HG03571 (cell line): Measurements from ENCODE around the gene PAQR3.

ENCODE experiments used
- ATAC-seq: cut with Tn5 transposase; IDR thresholded peaks from one replicate; pipeline ENCODE4 v1.9.1; 2021; ENCODE audit not compliant: unreplicated experiment

PAQR3 gene, protein sequence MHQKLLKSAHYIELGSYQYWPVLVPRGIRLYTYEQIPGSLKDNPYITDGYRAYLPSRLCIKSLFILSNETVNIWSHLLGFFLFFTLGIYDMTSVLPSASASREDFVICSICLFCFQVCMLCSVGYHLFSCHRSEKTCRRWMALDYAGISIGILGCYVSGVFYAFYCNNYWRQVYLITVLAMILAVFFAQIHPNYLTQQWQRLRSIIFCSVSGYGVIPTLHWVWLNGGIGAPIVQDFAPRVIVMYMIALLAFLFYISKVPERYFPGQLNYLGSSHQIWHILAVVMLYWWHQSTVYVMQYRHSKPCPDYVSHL

DNA sequence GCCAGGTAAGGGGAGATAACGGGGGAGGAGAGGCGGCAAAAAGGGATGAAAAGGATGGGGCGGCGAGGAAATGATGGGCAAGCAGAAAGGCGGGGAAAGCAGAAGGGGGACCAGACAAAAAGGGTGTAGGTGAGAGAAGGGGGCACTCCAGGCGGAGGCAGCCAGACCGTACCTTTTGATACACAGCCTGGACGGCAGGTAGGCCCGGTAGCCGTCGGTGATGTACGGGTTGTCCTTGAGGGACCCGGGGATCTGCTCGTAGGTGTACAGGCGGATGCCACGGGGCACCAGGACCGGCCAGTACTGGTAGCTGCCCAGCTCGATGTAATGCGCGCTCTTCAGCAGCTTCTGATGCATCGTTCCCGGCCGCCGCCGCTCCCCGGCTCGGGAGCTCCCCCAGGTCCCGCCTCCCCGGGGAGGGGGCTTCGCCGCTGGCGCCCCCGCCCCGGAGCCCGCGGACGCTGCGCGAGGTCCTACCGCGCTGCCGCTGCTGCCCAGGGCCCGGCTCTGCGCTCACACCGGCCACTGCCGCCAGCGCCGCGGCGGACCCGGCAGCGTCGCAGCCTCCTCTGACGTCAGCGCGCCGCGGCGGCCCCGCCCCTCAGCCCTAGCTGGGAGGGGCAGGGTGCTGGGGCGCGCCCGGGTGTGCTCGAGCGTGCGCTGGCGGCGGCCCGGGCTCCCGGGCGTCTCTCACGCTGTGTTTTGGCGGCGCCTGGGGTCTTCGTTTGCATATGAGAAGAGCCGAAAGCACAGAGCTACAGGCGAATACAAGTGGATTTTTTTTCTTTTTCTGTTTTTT lies at the start of gene PAQR3:
Gene PAQR3, minus strand, starts transcription at position 571 of the 799 bp plus-strand sequence. Its CDS starts 214 bp downstream, at position 357.
- ATAC-seq: peak; percentile 98

DNA sequence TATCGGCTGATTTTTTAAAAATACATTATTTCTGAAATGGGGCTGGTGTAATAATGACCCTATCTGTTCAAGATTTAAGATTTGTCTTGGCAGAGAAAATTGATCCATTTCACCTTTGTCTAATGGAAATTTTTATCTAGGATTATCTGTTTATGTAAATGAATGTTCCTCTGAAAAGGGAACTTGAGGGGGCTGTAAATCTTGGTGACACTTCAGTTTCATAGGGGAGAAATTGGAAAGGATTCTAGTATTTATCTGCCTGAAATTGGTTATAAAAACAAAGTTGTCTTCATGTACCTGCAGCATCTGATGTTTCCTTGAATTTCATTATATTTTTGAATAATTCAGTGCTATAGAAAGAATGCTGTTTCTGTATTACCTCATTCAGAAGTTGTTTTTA lies 48.4 kb upstream of the PAQR3 start:
- no peak for ATAC-seq

DNA sequence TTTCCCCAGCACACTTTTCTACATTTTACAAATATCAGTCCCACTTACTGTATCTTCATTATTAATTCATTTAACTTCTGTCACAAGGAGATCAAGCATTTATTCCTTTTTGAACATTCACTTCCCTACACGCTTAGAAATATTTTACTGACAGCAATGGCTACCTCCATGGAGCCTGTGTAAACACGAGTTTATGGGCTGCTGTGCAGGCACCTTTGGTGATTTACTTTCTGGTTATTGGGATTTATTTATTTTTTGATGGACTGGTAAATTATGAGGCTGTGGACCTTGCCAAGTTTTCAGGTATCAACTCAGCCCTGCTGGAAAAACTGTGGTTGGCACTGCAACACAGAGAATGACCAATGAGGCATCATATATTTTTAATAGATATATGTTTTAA lies 45.4 kb upstream of the PAQR3 start:
- no peak for ATAC-seq

DNA sequence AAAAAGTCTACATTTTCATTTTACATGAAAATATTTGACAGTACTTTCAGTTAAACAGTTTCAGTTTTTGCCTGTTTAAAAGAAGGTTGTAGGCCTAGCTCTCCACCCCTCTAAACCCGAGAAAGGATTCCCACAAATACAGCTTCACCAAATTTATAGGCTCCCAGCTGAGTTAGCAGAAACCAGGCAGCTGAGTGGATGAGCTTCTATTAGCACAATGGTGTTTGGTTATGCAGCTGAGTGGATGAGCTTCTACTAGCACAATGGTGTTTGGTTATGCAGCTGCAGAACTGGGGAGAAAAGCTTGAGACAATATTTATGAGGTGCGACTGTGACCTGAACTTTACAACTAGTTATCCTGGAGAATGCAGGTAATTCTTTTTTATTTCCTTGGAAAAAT lies 36.6 kb upstream of the PAQR3 start:
- ATAC-seq: no peak

DNA sequence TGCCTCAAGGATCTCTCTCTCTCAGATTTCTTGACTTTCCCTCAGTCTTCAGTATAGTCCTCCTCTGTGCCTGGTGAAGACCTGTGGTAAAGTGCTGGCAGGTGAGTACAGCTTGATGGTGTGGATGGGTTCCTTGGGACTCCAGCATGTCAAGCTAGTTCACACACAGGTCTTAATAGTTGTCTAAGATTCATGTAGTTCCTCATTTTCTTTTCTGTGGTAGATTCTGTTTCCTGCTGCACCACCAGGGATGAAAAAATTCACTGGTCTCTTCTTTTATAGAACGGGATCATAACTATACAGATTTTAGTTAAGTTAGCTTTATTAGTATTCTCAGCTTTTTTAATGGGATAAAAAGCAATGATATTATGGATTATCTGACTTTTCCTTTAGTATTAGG lies 32.5 kb upstream of the PAQR3 start:
- no peak for ATAC-seq

DNA sequence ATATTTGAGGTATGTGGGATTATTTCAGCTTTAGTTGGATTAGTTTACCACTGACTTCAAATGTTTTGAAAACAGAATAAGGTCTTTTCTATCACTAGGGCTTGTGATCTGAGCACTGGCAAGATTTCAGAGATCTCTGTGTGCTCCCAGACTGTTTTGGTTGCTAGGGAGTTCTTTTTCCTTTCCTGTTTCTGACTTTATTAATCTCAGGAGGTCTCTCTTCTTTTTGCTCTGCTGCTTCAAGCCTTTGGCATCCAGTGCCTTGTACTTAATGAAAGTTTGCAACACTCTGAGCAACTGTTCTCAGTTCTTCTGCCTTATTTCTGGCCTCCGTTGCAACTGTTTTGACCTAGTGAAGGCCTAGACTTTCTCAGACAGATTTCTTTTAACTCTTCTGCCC lies 32.1 kb upstream of the PAQR3 start:
- ATAC-seq: no peak

DNA sequence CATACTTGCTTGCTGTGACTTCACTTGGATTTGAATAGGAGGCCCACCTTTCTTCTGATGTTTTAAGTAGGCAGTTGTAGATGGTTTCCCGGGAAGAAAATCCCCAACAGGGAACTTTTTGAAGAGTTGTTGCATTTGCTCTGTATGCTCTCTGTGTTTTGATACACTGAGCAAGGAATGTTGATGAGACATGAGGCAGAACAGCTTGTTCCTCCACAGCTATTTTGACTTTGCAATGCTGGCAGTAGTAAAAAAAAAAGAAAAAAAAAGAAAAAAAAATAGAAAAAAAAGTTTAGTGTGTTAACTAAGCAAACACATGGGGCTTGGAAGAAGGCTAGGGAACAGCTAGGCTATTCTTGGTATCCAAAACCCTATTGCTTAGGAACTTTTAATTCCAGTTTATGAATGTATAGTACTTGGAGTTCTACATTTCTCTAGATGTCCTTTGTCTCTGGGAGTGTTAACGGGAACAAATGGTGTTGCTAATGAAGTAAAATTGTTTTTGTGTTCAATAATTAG lies 23.4 kb upstream of the PAQR3 start:
- no peak for ATAC-seq

DNA sequence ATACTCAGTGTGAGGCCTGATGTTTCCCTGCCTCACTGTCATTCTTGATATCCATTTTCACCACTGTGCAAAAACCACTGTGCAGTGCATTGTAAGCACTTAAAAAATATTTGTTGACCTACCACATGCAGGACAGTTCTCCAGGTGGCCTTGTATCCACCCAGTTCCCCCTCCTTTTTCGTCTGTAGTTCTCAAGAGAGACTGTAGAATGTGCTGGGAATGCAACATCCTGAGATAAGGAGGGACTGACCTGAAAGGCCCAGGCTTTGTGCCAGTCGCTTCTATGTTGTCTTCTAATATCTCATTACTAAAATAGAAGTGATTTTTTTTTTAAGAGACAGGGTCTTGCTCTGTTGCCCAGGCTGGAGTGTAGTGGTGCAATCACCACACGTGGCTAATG lies 21.7 kb upstream of the PAQR3 start:
- ATAC-seq: no peak

DNA sequence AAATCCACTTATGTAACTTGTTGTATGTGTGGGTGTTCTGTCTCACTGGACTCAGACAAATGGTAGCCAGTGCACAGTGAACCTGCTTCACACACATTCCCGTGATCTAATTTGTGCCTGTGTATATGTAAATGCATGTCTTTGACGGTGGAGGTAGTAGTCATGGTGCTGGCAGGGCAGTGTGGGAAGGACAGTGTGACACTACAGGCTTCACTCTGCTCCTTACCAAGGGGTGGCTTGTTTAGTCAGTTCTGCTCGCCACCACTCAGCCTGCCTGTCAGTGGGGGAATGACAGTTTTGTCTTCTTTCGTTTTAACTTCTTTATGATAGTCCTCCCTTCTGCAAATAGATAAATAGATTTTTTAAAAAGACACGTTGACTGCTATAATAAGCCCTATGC lies 17.7 kb upstream of the PAQR3 start:
- no peak for ATAC-seq

DNA sequence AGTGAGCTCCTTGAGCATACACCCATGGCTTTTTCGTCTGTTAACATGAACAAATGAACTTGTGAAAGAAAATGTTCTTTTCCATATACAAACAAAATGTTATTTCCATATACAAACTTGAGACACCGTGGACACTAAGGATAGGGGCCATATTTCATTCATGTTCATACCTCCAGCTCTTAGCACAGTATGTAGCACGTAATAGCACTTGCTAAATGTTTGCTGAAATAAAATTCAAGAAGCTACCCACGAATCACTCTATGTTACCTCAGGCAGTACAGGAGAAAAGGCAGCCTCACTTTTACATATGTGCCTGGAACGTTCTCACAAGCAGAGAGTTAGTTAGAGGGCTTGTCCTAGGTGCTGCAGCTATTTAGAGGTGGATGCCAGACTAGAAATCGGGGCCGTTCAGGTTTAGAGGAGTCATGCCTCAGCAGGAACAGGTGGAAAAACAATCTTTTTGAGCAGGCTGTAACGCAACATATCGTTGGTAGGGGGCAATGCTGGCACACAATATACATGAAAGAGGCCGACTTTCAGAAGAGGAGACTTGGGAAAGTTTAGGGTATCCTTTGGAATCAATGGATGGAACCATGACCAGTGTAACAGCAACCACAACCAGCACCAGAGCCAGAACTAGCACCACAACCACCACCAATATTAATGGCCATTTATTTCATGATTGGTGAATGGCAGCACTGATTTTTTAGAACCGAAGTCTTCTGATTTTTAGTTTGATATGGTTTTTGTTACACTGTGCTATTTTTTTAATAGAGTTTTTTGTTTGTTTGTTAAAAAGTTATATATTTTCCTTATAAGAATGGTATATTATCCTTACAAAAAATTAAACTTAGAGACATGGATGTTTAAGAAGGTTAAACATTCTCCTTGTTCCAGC lies 14.8 kb upstream of the PAQR3 start:
- no peak for ATAC-seq

DNA sequence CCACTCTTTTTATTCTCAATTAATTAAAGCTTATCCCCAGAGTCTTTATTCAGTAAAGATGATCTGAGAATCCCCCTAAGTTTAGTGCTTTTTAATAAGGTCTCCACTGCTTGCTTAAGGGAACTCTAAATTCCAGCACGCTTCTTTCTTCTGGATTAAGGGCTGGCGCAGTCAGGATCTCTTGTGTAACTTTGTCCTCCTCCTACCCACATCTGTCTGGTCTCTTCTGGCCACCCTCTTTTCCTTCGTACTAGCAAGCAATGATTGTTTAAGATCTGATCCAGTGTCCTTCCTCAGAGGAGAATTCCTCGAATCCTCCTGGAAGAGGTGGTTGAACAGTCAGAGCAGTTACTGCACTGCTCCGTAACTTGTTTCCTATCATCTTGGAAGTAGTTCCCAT lies 14.0 kb upstream of the PAQR3 start:
- ATAC-seq: no peak

DNA sequence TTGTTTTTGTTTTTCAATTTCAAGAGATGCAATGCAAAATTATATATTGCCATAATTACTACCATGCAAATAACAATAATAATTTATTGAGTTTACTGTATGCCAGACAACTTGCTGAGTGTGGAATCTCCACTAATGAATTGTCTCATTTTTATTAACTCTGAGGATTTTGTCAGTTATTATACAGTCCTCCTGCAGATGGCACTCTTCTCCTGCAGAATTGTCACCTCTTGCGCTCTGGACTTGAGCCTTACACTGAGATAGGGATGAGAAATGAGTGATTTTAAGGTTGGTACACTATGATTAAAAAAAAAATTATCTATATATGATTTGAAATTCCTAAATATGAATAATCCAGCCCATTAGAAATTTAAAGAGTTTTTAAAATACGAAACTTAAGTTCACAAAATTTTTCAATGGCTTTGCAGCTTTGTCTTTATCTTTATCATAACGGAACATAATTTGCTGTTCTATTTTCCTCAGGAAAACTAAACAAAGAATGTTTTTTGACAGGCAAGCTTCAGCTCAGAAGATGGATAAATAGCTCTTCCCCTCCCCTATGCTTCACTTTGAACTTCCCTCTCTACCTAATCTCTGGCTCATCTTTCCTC lies 12.7 kb upstream of the PAQR3 start:
- ATAC-seq: no peak

DNA sequence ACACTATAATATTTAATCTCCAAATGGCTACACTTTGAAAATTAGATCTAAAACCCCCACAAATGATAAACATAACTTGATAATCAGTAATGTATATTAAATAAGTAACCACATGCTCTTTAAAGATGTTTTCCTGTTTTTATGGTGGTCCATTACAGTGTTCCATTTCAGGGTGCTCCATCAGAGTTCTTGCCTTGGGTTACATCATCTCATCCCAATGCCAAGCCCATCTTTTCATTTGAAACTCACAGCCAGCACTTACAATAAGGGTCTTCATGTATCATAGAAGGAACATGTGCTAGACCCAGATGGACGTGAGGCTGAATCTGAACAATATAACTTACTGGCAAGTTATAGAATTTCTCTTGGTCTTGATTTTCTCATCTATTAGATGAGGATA lies 10.5 kb upstream of the PAQR3 start:
- ATAC-seq: no peak

DNA sequence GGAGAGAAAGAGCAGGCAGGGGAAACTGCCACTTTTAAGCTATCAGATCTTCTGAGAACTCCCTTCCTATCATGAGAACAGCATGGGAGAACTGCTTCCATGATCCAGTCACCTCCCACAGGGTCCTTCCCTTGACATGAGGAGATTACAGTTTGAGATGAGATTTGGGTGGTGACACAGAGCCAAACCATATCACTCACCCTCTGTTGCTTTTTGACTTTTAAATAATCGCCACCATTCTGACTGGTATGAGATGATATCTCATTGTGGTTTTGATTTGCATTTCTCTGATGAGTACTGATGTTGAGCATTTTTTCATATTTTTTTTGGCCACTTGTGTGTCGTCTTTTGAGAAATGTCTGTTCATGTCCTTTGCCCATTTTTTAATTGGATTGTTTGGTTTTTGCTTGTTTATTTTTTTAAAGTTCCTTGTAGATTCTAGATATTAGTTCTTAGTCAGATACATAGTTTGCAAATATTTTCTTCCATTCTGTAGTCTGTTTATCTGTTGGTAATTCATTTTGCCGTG lies 6.5 kb upstream of the PAQR3 start:
- ATAC-seq: no peak

DNA sequence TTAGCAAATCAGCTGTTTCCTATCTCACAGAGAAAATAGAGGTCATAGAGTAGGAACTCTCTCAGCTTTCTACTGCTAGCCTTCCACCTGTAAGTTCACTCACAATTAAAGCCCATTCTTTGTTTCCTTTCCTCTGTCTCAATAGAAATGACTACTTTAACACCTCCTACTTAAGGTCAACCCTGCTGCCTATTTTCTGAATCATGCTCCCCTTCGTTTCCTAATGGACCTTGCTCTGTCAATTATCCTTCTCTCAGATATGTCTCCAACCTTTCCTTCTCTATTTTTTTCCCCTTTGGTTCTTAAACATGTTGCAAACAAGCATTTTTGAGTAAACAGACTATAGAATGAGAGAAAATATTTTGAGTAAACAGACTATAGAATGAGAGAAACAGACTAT lies 5.1 kb upstream of the PAQR3 start:
- ATAC-seq: no peak

DNA sequence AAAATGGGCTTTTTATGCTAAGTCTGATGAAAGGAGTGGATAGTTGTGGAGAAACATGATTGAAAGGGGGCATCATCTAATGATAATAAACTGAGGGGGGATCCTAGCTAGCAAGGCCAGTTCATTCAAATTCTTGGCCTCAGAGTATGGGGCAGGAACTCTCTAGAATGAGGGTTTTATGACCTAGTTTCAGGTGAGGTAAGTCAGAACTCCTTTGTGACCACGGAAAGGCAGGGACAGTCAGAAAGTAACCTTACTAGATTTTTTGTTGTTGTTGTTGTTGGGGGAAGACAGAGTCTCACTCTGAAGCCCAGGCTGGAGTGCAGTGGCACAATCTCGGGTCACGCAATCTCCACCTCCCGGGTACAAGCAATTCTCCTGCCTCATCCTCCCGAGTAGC lies 1.5 kb upstream of the PAQR3 start:
- no peak for ATAC-seq

DNA sequence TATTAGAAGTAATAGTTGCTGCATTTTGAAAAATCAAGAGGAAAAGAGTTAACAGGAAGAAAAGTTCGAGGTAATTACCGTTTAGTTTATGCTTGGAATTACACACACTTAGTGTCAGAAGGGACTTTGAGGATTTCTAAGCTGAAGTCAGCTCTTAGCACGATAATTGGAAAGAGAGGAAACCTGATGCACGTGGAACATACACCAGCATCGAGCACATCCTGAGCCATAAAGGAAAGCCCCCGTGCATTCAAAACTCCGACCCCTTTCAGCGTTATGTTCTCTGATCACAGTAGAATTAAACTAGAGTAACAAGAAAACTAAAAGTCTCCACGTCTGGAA lies 400 bp upstream of the PAQR3 start:
- ATAC-seq: peak; percentile 9

DNA sequence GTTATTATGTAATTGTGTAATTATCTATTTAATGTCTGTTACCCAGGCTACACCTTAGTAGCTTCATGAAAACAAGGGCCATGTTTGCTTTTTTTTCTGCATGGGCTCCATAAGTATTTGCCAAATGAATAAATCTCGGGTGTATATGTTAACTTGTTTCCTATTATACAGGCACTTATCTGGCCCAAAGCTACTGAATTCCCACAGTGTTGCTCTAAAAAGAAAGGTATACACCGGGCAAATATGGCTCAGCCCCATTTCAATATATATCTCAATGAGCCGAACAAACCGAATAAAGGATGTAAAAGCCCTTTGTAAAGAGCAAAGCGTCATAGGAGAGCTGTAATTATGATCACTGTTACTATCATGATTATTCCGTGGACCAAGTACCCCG lies 767 bp downstream of the PAQR3 start:
- no peak for ATAC-seq

DNA sequence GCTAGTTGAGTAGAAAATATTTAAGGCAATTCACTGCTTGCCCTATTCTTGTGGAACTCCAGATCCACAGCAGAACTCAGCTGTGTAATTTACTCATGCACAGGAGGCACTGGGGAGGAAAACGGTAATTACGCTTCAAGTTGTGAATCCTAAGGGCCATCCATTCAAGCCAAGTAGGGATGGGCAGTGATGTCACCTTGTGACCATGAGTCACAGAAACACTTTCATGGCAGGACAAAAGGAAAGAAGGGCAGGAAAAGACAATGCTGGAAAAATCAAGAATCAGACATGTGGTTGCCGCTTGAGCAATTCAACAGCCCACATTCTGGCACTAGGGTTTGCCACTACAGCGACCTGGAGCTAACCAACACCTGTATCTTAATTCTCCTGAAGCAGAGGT lies 1.4 kb downstream of the PAQR3 start:
- no peak for ATAC-seq

DNA sequence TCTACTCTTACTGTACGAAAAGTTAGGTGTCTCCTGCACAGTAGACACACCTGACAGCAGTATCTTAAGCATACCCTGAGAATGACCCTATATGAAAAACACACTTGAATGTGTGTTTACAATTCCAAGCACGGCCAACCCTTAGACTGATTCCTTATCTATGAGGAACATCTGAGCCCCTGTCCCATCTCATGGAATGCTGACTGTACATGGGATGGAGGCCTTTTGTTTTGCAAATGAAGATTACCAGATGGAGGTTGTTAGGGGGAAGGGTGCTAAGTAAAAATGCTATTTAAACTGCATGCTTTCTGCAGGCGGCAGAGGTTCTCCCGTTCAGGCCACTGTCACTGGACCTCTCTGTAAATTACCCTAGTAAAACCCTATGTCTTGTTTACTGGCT lies 2.2 kb downstream of the PAQR3 start:
- no peak for ATAC-seq
